HG03565 (cell line): ENCODE data around the gene MED12L.

ENCODE experiments used
- ATAC-seq: cut with Tn5 transposase; IDR thresholded peaks from one replicate; pipeline ENCODE4 v1.9.1; 2021; ENCODE audit warnings: mild to moderate bottlenecking, moderate library complexity; ENCODE audit not compliant: unreplicated experiment

The MED12L gene

DNA sequence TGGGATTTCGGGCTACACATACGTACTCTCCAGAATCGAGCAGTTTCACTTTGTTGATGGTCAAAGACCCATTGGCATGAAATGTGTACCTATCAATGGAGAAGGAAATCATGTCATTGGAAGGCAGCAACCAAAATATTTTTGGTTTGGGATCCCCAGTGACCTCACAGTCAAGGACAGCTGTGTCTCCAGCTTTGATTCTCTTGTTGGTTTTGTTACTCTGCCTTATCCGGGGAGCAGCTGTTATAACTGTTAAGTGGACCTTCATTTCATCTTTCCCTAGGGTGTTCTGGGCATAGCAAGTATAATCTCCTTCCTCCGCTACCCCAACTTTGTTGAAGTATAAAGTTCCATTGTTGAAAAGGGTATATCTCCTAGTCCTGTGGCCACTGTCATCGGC, 352.4 kb downstream of the MED12L start:
- ATAC-seq, result no peak

- peak; percentile 80 for ATAC-seq
These were observed 354.2 kb downstream of the MED12L start for GRCh38 chr3:151439652-151440125.

DNA sequence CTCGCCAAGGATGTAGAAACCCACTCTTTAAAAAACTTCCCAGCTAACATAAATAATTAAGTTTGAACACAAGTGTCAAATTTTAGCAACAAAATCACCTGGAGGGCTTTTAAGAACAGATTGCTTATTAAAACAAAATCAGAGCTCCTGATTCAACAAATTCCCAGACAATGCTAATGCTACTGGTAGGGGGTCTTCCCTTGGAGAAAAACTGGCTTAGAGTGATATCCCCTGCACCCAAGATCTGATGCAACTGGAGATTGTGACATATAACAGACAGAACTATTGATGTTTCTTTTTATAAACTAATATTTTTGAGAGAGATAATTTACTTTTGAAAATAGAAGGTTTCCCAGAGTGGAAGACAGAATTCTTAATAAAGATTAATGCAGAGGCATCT, 355.5 kb downstream of the MED12L start:
- ATAC-seq, result no peak

DNA sequence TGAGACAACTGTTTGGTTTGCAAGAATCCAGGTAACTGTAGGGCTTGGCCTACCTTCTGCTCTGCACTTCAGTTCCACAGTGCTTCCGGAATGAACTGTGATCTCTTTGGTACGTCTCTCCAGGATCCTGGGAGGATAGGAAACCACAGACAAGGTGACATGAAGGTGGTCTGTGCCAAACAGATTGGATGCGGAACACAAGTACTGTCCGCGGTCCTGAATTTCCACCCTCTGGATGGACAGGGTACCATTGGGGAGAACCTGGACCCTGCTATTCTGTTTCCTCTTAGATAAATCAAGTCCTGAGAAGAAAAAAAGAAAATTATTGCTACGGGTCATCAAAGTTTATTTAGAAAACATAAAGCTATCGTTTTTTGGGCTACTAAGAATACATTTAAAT, 358.1 kb downstream of the MED12L start:
- no peak for ATAC-seq

GRCh38 chr3:151445273-151446001, 360.0 kb downstream of the MED12L start:
- ATAC-seq, result no peak

GRCh38 chr3:151446002-151446340, 360.5 kb downstream of the MED12L start:
- ATAC-seq, result no peak

- ATAC-seq, result no peak
These were observed 366.9 kb downstream of the MED12L start for GRCh38 chr3:151452368-151452767.

DNA sequence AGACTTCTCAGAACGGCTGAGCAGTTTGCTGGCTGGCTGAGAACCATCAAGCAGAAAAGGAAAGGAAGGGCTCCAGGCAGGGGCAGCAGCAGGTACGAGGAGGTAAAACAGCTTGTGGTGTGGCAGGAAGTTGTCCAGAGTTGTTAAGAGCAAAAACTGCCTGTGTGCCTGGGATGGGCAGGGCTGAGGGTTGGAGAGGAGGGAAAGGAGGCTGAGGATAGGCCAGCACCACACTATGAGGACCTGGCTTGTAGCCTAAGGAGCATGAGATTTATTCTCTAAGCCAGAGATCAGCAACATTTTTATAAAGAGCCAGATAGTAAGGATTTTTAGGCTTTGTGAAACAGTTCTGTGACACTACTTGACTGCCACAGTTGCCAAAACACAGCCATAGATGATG, 367.4 kb downstream of the MED12L start:
- ATAC-seq, result no peak

DNA sequence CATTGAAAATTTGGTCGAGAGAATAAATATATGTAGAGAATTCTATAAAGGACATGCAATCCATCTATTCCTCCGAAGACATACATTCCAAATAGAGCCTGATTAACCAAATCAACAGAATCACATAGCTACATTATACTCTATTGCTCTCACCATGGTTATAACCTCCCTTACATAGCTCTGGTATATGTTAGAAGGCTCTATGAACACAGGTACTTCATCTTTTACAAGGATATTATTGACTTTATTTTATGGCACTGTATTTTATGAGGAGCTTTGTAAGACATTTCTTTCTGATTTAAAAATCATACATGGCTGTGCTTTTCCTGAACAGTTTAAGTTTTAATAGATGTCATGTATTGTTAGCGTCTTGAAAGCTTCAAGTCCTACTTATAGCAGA, 370.6 kb downstream of the MED12L start:
- no peak for ATAC-seq

DNA sequence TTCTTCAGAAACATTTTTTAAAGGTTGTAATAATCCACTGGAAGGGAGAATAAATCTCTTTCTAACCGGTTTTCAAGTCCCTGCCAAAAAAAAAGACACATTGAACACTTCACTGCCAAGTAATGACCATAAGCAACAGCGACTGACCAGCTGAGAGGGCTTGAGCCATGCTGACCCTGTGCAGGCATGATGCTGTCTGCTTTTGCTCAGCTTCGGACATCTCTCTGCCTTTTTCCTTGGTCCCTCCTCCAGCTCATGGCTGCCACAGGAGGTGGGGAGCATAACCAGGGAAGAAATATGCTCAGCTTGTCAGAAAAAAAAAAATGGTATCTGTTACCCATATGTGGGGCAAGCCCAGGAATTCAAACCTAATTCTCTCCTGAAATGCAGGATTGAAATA, 373.9 kb downstream of the MED12L start:
- ATAC-seq, result no peak

GRCh38 chr3:151460228-151460627, 374.8 kb downstream of the MED12L start:
- no peak for ATAC-seq

DNA sequence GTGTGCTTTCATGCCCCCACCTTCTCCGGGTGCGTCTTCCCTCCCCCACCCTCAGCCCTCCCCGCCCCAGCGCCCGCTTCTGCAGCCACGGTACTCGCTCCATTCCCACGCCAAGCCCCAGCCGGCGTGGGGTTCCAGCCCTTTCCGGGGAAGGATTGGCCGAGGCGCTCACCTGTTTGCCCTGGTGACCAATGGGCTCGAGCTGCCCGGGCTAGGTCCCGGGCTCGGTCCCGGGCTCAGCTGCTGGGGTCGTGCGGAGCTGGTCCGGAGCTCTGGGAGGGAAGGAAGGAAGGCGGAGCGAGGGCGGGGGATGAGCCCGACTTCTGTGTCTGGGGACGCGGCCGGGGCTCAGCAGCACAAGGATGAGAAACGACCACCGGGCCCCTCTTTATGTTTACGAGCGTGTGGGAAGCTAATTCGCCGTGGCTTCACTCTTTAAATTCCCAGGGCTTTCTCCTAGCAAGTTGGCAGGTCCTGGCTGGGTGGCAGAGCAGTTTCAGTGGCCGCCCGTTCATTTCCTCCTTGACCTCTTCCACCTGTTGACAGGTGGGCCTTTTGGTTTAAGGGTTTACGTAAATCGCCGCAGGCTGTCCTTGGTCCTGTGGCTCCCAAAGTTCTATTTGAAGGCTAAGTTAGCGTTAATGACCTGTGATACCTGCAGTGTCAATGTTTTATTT, 375.4 kb downstream of the MED12L start, which contains the start of gene IGSF10:
Gene IGSF10 (minus strand): TSS at position 288 of the 677 bp plus-strand sequence. CDS start 2,352 bp downstream, outside the sequence.
- ATAC-seq, result no peak

DNA sequence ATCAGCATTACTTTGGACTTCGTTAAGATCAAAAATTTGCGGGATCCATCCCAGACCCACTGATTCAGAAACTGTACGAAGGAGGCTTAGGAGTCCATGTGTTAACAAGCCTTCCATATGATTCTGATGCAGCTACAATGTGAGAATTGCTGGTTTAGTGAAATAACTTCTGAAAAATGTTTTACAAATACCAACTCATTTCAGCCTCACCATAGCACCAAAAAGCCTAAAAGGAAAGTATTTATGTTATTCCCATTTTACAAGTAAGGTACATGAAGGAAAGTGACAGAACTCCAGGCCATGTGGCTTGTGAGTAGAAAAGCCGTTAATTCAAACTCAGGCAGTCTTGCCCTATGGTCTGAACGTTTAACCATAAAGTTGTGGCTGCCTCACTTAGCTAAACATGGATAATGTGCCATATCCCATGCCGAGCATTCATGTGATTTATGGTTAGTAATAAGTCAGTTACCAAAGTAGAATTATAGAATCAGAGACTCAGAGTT, 376.9 kb downstream of the MED12L start:
- no peak for ATAC-seq

- ATAC-seq, result no peak
These were observed 377.5 kb downstream of the MED12L start for GRCh38 chr3:151462991-151463390.

DNA sequence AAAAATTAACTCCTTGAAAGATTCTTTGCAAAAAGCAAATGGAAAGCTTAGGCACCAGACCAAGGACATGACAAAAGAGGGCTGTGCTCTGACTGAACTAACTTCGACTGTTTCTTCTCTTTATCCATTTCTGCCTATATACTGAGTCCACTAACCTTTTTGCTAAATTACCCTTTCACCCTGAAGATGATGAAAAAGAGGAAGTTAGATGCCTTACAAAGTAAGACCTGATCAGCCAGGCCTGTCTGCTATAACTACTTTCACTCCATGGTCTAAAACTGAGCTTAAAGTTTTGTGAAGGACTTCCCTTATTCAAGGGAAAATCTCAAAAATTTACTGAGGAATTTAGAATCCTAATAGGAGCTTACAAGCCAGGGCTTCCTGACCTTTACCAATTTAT, 381.6 kb downstream of the MED12L start:
- no peak for ATAC-seq

GRCh38 chr3:151468284-151468917, 382.9 kb downstream of the MED12L start:
- ATAC-seq, result peak; percentile 68

- no peak for ATAC-seq
These were observed 391.0 kb downstream of the MED12L start for GRCh38 chr3:151476344-151477018.

DNA sequence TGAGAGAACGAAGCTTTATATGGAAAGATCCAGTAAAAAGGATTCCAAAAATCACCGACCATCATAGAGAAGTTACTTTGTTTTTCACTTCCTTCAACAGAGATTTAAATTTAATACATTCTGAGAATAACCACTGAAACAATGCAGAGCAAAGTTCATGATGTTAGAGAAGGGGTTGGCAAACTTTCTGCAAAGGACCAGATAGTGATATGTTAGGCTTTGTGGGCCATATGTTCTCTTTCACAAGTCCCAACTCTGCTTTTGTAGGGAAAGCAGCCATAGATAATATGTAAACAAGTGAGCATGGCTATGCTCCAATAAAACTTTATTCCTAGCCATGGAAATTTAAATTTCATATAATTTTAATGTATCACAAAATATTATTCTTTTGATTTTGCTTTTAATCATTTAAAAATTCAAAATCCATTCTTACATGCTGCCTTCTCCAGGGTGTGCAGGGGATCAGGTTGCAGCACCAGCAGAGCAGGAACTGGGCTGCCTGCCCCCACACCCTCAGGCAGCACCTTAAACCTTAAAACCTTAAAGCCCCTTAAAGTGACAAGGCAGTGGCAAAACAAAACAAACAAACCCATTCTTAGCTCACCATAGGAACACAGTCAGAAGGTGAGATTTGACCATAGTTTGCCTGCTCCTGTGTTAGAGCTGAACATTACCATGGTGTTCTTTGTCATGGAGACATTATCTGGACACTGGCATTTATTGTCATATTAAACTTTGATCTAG, 392.3 kb downstream of the MED12L start:
- ATAC-seq, result no peak

GRCh38 chr3:151478335-151478697, 392.9 kb downstream of the MED12L start:
- no peak for ATAC-seq

DNA sequence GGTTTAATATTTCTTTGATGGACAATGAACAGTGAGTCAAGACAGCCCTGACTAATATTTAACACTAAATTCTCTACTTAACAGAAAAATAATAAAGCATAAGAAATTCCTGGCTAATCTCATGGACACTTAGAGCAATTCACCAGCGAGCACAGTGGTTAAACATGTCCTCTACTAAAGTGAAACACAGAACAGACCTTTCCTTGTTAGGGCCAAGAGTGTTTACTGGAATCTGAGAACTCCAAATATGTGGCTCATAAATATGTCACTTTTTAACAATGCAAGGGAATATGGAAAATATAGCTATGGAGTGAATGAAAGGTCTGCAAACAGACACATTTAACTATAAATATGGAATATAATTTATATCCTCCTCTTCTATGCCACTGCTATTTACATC, 394.0 kb downstream of the MED12L start:
- no peak for ATAC-seq

- ATAC-seq, result no peak
These were observed 395.0 kb downstream of the MED12L start for GRCh38 chr3:151480492-151480891.
